Endodermal cell (in vitro differentiated cells): ENCODE results near the gene MAP4K4. TPM values are rescaled to one million over a fixed set of nuclear protein-coding genes. Genes with fewer than 3 reads are reported as not detected.

Experiments
- DNase-seq: peaks from one replicate; pipeline ENCODE4 v3.0.0-alpha.2; 2017
- H3K27ac ChIP-seq: 2 replicates; pipeline ENCODE4 v1.5.1; 2013; ENCODE audit warnings: mild to moderate bottlenecking, low read depth, low read length, moderate library complexity
- H3K27me3 ChIP-seq: 2 replicates; pipeline ENCODE4 v1.6.1; 2013; ENCODE audit warnings: mild to moderate bottlenecking, low read length, moderate library complexity; ENCODE audit not compliant: insufficient read depth, control insufficient read depth, poor library complexity, severe bottlenecking
- H3K36me3 ChIP-seq: 2 replicates; pipeline ENCODE4 v1.7.0; 2013; ENCODE audit warnings: mild to moderate bottlenecking, low read length, moderate library complexity; ENCODE audit not compliant: control insufficient read depth, insufficient read depth
- H3K4me1 ChIP-seq: one replicate; pipeline ENCODE4 v1.7.0; 2013; ENCODE audit warnings: low read length; ENCODE audit not compliant: control insufficient read depth, insufficient read depth
- H3K4me3 ChIP-seq: 2 replicates; pipeline ENCODE4 v1.5.1; 2013; ENCODE audit warnings: mild to moderate bottlenecking, low read length, moderate library complexity
- H3K9ac ChIP-seq: 2 replicates; pipeline ENCODE4 v1.6.1; 2013; ENCODE audit warnings: mild to moderate bottlenecking, low read length, moderate library complexity; ENCODE audit not compliant: poor library complexity, severe bottlenecking; ENCODE audit errors: extremely low read depth
- H3K9me3 ChIP-seq: 2 replicates; pipeline ENCODE4 v1.6.1; 2013; ENCODE audit warnings: mild to moderate bottlenecking, low read length, moderate library complexity; ENCODE audit not compliant: control insufficient read depth
- H3K27ac Mint-ChIP-seq: 2 replicates; pipeline ENCODE4 v1.8.0; 2020; ENCODE audit warnings: mixed read lengths
- H3K27me3 Mint-ChIP-seq: 2 replicates; pipeline ENCODE4 v1.8.0; 2021; ENCODE audit warnings: mild to moderate bottlenecking, mixed read lengths; ENCODE audit not compliant: insufficient read depth
- H3K36me3 Mint-ChIP-seq: 2 replicates; pipeline ENCODE4 v1.8.0; 2020; ENCODE audit warnings: low read depth, mixed read lengths
- H3K4me1 Mint-ChIP-seq: 2 replicates; pipeline ENCODE4 v1.8.0; 2020; ENCODE audit warnings: mixed read lengths
- H3K4me3 Mint-ChIP-seq: 2 replicates; pipeline ENCODE4 v1.8.0; 2020; ENCODE audit warnings: mild to moderate bottlenecking, moderate library complexity, mixed read lengths
- H3K9me3 Mint-ChIP-seq: 2 replicates; pipeline ENCODE4 v1.8.0; 2020; ENCODE audit warnings: mild to moderate bottlenecking, mixed read lengths
- CTCF ChIP-seq: fragments of 200-600 bp; sonication (generic); conservative IDR thresholded peaks from 2 replicates; pipeline ENCODE4 v1.5.0; 2021; ENCODE audit warnings: antibody characterized with exemption, mild to moderate bottlenecking
- WGBS, 2 experiments: methylation state at CpG; one replicate each; pipeline versions ENCODE4 v1.1.5 to v1.1.7; 2013; ENCODE audit warnings: missing lambda C conversion rate in 2 of 2, mixed read lengths in 1 of 2; ENCODE audit not compliant: insufficient coverage in 1 of 2, insufficient read length in 1 of 2; 5-methylcytosine and 5-hydroxymethylcytosine counted together
- total RNA-seq, 2 donors: library from RNA; stranded (reverse); fragmentation: NEBNext Ultra II Directional in 1 of 2; extraction: Animal tissue kit (Norgen Biotek cat#: 25700) in 1 of 2; gene quantifications; 2 replicates in 1 of 2; 3 replicates in 1 of 2; pipeline ENCODE4 v1.2.1, GENCODE V29; 2021

Gene MAP4K4
- total RNA-seq, 2 donors from 2014 or later, result 130 to 142 TPM

GRCh38 chr2:101729521-101730190, 32.1 kb downstream of the MAP4K4 start:
- no peaks in the 10 kb centered on the region for H3K9me3 Mint-ChIP-seq
- peaks cover 2% of the 10 kb centered on the region for H3K36me3 Mint-ChIP-seq
- H3K4me3 Mint-ChIP-seq, result no peak overlapping the region
- DNase-seq, result no peak
- WGBS, 2 experiments, result 97 to 98% methylated on average over 5 to 10 of the region's 10 CpGs
- no peaks in the 10 kb centered on the region for H3K27me3 Mint-ChIP-seq
- Histone ChIP-seq H3K4me1 (no peaks in the 10 kb centered on the region), H3K27ac (no peak overlapping the region), H3K27me3 (no peaks in the 10 kb centered on the region), H3K9ac (no peak overlapping the region), H3K36me3 (no peaks in the 10 kb centered on the region), H3K9me3 (no peaks in the 10 kb centered on the region), H3K4me3 (no peak overlapping the region)
- no peak overlapping the region for H3K27ac Mint-ChIP-seq
- no peak for TF ChIP-seq CTCF
- peaks cover 21% of the 10 kb centered on the region for H3K4me1 Mint-ChIP-seq

DNA sequence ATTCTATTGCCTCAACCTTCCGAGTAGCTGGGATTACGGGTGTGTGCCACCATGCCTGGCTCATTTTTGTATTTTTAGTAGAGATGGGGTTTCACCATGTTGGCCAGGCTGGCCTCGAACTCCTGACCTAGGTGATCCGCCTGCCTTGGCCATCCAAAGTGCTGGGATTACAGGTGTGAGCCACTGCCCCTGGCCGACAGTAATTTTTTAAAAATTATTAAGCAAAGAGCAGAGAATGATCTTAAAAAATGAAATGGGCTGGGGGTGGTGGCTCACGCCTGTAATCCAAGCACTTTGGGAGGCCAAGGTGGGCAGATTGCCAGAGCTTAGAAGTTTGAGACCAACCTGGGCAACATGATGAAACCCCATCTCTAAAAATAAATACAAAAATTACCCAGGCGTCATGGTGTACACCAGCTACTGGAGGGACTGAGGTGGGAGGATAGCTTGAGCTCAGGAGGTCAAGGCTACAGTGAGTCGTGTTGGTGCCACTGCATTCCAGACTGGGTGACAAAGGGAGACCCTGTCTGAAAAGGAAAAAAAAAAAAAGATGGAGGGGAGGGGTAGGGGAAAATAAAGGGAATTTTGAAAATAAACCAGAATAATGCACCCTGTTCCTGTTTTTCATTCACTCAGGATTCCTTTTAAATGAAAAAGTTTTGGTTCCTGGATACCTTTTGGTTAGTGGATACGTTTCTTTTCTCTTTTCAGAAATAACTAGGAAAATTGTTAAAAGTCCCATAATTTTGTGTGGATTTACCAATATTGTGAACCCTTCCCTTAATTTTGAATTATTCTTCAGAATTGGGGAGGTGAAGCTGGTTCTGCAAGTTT, 33.9 kb downstream of the MAP4K4 start:
- Histone ChIP-seq H3K27me3 (no peaks in the 10 kb centered on the region), H3K9ac (no peak overlapping the region), H3K36me3 (no peaks in the 10 kb centered on the region), H3K27ac (no peak overlapping the region), H3K4me1 (no peaks in the 10 kb centered on the region), H3K9me3 (no peaks in the 10 kb centered on the region), H3K4me3 (no peak overlapping the region)
- 65 to 87% methylated on average over 4 to 9 of the region's 9 CpGs for WGBS, 2 experiments
- H3K27me3 Mint-ChIP-seq, result no peaks in the 10 kb centered on the region
- peaks cover 19% of the 10 kb centered on the region for H3K4me1 Mint-ChIP-seq
- no peak overlapping the region for H3K27ac Mint-ChIP-seq
- no peak for TF ChIP-seq CTCF
- no peak overlapping the region for H3K4me3 Mint-ChIP-seq
- no peaks in the 10 kb centered on the region for H3K9me3 Mint-ChIP-seq
- DNase-seq, result no peak
- H3K36me3 Mint-ChIP-seq, result no peaks in the 10 kb centered on the region

DNA sequence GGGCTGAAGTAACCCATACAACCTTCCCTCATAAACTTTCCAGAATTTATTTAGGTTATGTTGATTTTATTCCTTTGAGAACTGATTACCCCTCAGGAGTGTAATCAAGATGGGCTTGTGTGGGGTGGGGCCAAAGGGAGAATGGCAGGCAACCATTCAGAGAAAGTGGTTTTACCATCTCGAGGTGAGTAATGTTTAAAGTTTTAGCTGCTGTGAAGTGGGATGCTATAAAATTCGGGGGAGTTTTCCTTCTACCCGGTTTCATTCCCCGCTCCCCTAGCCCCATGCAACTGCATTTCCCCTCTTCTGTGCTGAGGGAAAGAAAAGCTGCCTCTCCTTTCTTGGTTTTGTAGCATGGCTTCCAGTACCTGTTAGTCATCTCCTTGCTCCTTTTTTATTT, 34.7 kb downstream of the MAP4K4 start:
- Mint-ChIP-seq H3K27me3 (no peaks in the 10 kb centered on the region), H3K36me3 (no peaks in the 10 kb centered on the region), H3K4me3 (no peak overlapping the region), H3K27ac (no peak overlapping the region), H3K4me1 (peaks cover 19% of the 10 kb centered on the region), H3K9me3 (no peaks in the 10 kb centered on the region)
- Histone ChIP-seq H3K9ac (no peak overlapping the region), H3K27me3 (no peaks in the 10 kb centered on the region), H3K4me3 (no peak overlapping the region), H3K27ac (no peak overlapping the region), H3K4me1 (no peaks in the 10 kb centered on the region), H3K36me3 (no peaks in the 10 kb centered on the region), H3K9me3 (no peaks in the 10 kb centered on the region)
- 85 to 96% methylated on average over 3 to 4 of the region's 4 CpGs for WGBS, 2 experiments
- no peak for TF ChIP-seq CTCF
- DNase-seq, result no peak
